Neuron (in vitro differentiated cells): ENCODE results near the gene PSMB7.

ENCODE experiments used
- H2AFZ ChIP-seq: one replicate; pipeline ENCODE4 v1.6.1; 2013; ENCODE audit warnings: low read depth, mild to moderate bottlenecking, inconsistent platforms, low read length, moderate library complexity
- H3K27me3 ChIP-seq: one replicate; pipeline ENCODE4 v1.6.1; 2013; ENCODE audit warnings: low read length; ENCODE audit not compliant: insufficient read depth
- H3K36me3 ChIP-seq: one replicate; pipeline ENCODE4 v1.6.1; 2013; ENCODE audit warnings: low read length; ENCODE audit not compliant: insufficient read depth
- H3K4me1 ChIP-seq: one replicate; pipeline ENCODE4 v1.6.1; 2013; ENCODE audit warnings: low read length; ENCODE audit not compliant: insufficient read depth
- H3K4me3 ChIP-seq: 2 replicates; pipeline ENCODE4 v1.5.1; 2013; ENCODE audit warnings: mild to moderate bottlenecking, low read length, moderate library complexity
- H3K9me3 ChIP-seq: one replicate; pipeline ENCODE4 v1.6.1; 2013; ENCODE audit warnings: low read length

The PSMB7 gene

GRCh38 chr9:124345751-124346281, 69.4 kb downstream of the PSMB7 start:
- H3K27me3 ChIP-seq = no peaks in the 10 kb centered on the region
- H2AFZ ChIP-seq = no peak overlapping the region
- H3K4me3 ChIP-seq = no peak overlapping the region
- peaks cover 36% of the 10 kb centered on the region for H3K36me3 ChIP-seq
- no peaks in the 10 kb centered on the region for H3K9me3 ChIP-seq
- peaks cover 16% of the 10 kb centered on the region for H3K4me1 ChIP-seq

- Histone ChIP-seq H2AFZ (no peak overlapping the region), H3K27me3 (no peaks in the 10 kb centered on the region), H3K36me3 (peaks cover 38% of the 10 kb centered on the region), H3K4me1 (peaks cover 9% of the 10 kb centered on the region), H3K4me3 (no peak overlapping the region), H3K9me3 (no peaks in the 10 kb centered on the region)
Measured at GRCh38 chr9:124345063-124345462, 70.2 kb downstream of the PSMB7 start.

GRCh38 chr9:124344291-124345050, 70.8 kb downstream of the PSMB7 start:
- Histone ChIP-seq H3K4me1 (peaks cover 6% of the 10 kb centered on the region), H3K4me3 (no peak overlapping the region), H3K9me3 (no peaks in the 10 kb centered on the region), H2AFZ (no peak overlapping the region), H3K36me3 (peaks cover 38% of the 10 kb centered on the region), H3K27me3 (no peaks in the 10 kb centered on the region)

GRCh38 chr9:124343533-124344290, 71.5 kb downstream of the PSMB7 start:
- Histone ChIP-seq H3K4me3 (no peak overlapping the region), H3K36me3 (peaks cover 33% of the 10 kb centered on the region), H3K9me3 (no peaks in the 10 kb centered on the region), H3K4me1 (peaks cover 5% of the 10 kb centered on the region), H2AFZ (no peak overlapping the region), H3K27me3 (no peaks in the 10 kb centered on the region)

GRCh38 chr9:124342776-124343485, 72.3 kb downstream of the PSMB7 start:
- Histone ChIP-seq H3K4me1 (peaks cover 5% of the 10 kb centered on the region), H3K9me3 (no peaks in the 10 kb centered on the region), H3K27me3 (no peaks in the 10 kb centered on the region), H3K36me3 (peaks cover 30% of the 10 kb centered on the region), H2AFZ (no peak overlapping the region), H3K4me3 (no peak overlapping the region)

- Histone ChIP-seq H3K27me3 (no peaks in the 10 kb centered on the region), H3K4me3 (no peak overlapping the region), H3K4me1 (peaks cover 5% of the 10 kb centered on the region), H3K36me3 (peaks cover 29% of the 10 kb centered on the region), H2AFZ (no peak overlapping the region), H3K9me3 (peaks cover 5% of the 10 kb centered on the region)
Measured at GRCh38 chr9:124342402-124342775, 72.9 kb downstream of the PSMB7 start.

GRCh38 chr9:124341455-124342170, 73.6 kb downstream of the PSMB7 start:
- Histone ChIP-seq H3K9me3 (peaks cover 10% of the 10 kb centered on the region), H3K4me1 (peaks cover 5% of the 10 kb centered on the region), H2AFZ (no peak overlapping the region), H3K27me3 (no peaks in the 10 kb centered on the region), H3K4me3 (no peak overlapping the region), H3K36me3 (peaks cover 35% of the 10 kb centered on the region)

GRCh38 chr9:124340219-124341069, 74.8 kb downstream of the PSMB7 start:
- H3K4me3 ChIP-seq = no peak overlapping the region
- H3K9me3 ChIP-seq = peaks cover 16% of the 10 kb centered on the region
- no peaks in the 10 kb centered on the region for H3K27me3 ChIP-seq
- peaks cover 35% of the 10 kb centered on the region for H3K36me3 ChIP-seq
- H2AFZ ChIP-seq = no peak overlapping the region
- peaks cover 5% of the 10 kb centered on the region for H3K4me1 ChIP-seq

- no peaks in the 10 kb centered on the region for H3K27me3 ChIP-seq
- H3K4me1 ChIP-seq = peaks cover 5% of the 10 kb centered on the region
- no peak overlapping the region for H2AFZ ChIP-seq
- peaks cover 16% of the 10 kb centered on the region for H3K9me3 ChIP-seq
- peaks cover 37% of the 10 kb centered on the region for H3K36me3 ChIP-seq
- no peak overlapping the region for H3K4me3 ChIP-seq
Measured at GRCh38 chr9:124339603-124340146, 75.6 kb downstream of the PSMB7 start.

GRCh38 chr9:124337562-124337961, 77.7 kb downstream of the PSMB7 start:
- Histone ChIP-seq H3K4me1 (peaks cover 5% of the 10 kb centered on the region), H3K36me3 (peaks cover 35% of the 10 kb centered on the region), H3K27me3 (no peaks in the 10 kb centered on the region), H3K4me3 (no peak overlapping the region), H2AFZ (no peak overlapping the region), H3K9me3 (peaks cover 16% of the 10 kb centered on the region)

- Histone ChIP-seq H3K4me3 (no peak overlapping the region), H3K4me1 (peaks cover 5% of the 10 kb centered on the region), H3K36me3 (peaks cover 33% of the 10 kb centered on the region), H2AFZ (no peak overlapping the region), H3K9me3 (peaks cover 16% of the 10 kb centered on the region), H3K27me3 (no peaks in the 10 kb centered on the region)
Measured at GRCh38 chr9:124335320-124335707, 79.9 kb downstream of the PSMB7 start.
